ENCODE results near the gene PTPN11. TPM values are rescaled to one million over a fixed set of nuclear protein-coding genes. Genes with fewer than 3 reads are reported as not detected.
"Not testable (repeated sequence)": the region's sequence is repeated elsewhere in the genome, so short reads cannot be mapped to it uniquely, and the experiment has no call there.

Gene PTPN11
- 10 to 100 TPM; 65.1 to 69.1 TPM for total RNA-seq
- long read RNA-seq, full-length matches to known transcripts: 13 of 54 reads
- long read RNA-seq, partial matches to known transcripts: 35 of 54 reads
- long read RNA-seq, other reads (novel, unspliced or antisense): 6 of 54 reads

DNA sequence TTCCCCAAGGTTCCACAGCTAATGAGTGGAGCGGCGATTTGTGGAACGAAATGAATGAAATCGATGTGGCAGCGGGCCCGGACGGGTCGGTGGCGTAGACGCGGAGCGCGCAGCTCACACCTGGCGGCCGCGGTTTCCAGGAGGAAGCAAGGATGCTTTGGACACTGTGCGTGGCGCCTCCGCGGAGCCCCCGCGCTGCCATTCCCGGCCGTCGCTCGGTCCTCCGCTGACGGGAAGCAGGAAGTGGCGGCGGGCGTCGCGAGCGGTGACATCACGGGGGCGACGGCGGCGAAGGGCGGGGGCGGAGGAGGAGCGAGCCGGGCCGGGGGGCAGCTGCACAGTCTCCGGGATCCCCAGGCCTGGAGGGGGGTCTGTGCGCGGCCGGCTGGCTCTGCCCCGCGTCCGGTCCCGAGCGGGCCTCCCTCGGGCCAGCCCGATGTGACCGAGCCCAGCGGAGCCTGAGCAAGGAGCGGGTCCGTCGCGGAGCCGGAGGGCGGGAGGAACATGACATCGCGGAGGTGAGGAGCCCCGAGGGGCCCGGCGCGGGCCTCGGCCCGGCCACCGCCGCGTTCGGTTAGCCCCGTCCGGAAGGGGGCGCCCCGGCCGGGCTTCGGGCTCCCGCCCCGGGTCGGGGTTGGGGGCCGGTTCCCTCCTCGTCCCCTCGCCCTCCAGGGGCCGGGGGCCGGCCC is at the start of gene PTPN11:
Gene PTPN11, plus strand, starts transcription at position 340 of the 689 bp plus-strand sequence. Its CDS starts 165 bp downstream, at position 505.
- ATAC-seq (peak; percentile 93), DNase-seq (peak; percentile 84 to 92)
- intact Hi-C loops (cut with DNase I, micrococcal nuclease): no loop called here

DNA sequence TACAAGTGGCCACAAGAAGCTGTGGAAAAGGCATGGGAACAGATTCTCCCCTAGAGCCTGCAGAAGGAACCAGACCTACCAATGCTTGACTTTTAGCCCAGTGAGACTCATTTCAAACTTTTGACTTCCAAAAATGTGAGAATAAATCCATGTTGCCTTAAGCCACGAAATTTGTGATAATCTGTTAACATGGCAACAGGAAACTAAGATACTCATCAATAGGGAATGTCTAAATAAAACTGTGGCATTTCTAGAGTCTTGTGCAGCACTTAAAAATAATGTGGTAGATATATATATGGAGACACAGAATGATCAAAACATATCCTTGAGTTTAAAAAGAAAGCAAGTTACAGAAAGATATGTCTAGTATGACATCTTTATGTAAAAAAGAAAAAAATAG is 48.5 kb upstream of the PTPN11 start:
- DNase-seq (no peak), ATAC-seq (no peak)
- intact Hi-C loops (cut with DNase I, micrococcal nuclease): no loop called here

DNA sequence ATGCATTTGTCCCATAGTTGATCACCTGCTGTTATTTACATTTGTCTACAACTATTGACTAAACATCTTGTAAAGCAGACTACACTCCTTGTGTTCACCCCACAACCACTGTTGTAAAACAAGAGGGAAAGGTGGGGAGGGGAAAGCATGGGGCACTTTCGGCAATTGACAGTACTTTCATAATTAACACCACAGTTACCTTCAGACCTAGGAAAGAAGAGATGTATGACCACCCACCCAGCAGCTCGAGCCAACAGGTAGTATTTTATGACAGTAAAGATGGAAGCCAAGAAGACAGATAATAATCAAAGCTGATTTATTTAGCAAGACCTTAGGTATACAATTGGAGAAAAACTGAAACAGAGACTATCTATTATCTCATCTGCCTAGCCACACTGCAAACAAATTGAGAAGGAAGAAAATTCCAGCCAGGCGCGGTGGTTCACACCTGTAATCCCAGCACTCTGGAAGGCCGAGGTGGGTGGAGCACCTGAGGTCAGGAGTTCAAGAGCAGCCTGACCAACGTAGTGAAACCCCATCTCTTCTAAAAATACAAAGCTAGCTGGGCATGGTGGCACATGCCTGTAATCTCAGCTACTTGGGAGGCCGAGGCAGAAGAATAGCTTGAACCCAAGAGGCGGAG is 47.8 kb upstream of the PTPN11 start:
- DNase-seq (no peak), ATAC-seq (peak; percentile 35)
- intact Hi-C loops (cut with DNase I, micrococcal nuclease): no loop called here

DNA sequence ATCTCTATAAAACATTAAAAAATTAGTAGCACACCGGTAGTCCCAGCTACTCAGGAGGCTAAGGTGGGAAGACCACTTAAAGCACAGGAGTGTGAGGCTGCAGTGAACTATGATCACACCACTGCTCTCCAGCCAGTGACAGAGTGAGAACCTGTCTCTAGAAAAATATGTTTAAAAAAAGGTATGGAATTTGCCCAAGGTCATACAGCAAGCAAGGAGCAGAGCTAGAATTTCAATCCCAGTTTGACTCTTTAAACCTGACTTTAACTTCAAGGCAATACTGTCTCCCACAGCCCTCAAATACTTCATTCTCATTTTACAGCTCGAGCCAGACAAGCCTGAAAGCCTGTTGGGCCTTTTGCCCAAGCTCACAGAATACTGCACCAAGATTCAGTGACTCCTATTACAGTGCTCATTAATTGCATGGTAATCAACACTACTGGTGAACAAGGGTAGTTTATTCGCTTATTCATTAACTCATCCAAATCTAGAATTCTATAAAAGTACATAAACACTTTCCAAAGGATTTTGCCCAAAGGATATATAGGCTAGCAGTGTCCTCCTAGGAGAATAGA is 44.5 kb upstream of the PTPN11 start:
- intact Hi-C loops (cut with DNase I, micrococcal nuclease): no loop called here

DNA sequence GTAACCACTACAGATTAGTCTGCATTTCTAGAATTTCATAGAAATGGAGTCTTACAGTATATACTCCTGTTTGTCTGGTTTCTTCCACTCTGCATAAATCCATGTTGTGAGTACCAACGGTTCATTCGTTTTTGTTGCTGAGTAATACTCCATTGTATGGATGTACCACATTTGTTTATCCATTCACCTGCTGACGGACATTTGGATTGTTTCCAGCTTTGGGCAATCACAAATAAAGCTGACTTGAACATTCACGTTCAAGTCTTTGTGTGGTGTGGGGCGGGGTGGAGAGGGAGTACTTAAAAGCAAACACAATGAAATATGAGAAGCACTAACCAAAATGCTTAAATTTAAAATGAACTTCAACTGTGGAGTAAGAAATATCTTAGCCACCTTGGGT is 43.6 kb upstream of the PTPN11 start:
- ATAC-seq: no peak
- intact Hi-C loops (cut with DNase I, micrococcal nuclease): no loop called here
- DNase-seq: no peak

More for the DNA sequence above, 44.5 kb upstream of the PTPN11 start:
- DNase-seq (no peak), ATAC-seq (no peak)

DNA sequence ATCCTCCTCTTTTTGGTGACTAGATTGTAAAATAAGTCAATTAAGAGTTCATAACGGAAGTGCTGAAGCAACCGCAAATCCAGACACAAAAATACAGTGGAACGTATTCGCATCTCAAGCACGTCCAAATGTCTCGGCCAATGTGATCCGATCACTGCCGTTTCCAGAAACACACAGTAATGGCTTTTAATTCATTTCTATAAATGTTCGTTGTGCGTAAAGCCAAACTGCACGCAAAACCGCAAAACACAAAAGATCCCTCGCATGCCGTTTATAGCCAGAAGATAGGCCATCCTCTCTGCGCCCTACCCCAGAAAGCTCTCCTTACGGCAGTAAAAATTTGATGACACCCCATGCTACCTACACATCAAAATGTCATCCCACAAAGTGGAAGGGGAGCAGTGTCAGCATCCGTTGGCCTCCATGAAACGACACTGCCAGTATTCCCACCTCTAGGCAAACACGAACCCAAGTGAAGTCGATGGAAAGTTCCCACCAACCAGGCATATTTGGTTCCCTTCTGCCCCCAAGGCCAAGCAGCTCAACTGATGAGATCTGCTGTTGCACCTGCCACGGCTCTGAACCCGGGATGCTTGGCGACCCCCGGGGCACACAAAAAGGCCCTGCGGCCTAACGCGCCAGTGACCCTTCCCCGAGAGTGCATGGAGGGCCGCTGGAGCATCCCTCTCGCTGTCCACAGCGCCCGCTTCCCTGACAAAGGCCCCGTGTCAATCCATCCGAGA is 37.9 kb upstream of the PTPN11 start:
- DNase-seq (peak in 1 of 2 donors; percentile 20), ATAC-seq (peak; percentile 8)
- intact Hi-C loops (cut with DNase I, micrococcal nuclease): no loop called here

DNA sequence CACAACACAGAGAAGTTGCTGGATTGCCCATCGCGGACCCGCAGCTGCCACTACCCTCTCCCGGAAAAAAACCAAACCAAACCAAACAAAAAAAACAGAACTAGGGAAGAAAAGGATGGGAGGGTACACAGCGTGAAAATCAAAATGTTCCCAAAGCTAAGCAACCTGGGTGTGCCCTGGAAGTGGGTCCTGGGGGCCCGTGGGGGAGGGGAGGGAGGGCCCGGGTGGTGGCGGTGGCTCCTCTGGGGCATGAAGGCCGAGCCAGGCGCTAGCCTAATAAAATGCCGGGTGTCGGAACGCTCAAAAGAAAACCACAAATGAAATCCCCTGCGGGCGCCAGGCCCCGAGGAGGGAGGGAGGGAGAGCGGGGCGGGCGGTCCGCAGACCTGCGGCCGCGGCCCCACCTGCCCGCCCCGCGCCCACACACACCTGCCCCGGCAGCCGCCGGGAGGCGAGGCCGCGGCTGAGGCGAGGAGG is 37.3 kb upstream of the PTPN11 start:
- peak; percentile 53 for ATAC-seq
- intact Hi-C loops (cut with DNase I, micrococcal nuclease): no loop called here
- peak; percentile 35 to 52 for DNase-seq

DNA sequence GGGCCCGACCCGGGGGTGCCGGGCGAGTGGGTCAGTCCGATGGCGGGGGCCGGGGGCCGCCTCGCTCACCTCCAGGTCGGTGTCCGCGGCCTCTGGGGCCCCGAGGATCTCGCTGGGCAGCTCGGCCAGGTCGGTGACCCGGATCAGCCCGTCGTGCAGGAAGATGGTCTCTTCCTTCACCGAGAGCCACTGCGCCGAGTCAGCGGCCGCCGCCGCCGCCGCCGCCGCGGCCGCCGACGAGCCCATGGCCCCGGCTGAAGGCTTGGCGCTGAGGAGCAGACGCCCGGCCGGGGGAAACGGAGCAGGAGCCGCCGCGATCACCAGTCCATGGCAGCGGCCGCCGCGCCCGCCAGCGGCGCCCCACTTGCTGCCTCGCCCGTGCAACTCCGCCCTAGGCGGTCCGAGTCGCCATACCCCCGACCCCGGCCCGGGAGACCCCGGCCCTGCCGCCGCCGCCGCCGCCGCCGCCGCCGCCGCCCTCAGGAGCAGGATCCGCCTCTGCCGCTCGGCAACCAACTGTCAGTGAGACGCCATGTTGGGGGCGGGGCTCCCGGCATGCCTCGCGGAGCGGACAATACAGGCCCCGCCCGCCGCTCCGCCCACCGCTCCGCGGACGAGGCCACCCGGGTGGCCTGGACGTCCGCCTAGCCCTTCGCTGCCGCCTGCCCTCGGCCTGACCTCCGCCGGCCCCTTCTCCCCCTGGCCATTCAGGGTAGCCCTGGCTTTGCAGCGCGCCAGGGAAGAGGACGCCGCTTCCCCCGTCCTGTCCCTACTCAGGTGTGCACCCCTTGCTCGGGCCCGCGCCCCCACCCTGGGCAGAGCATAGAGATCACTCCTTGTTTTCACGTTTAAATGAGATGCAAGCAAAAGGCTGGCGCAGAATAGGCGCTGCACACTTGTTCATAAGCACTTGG is 36.6 kb upstream of the PTPN11 start, which contains the start of gene HECTD4:
Gene HECTD4, minus strand, starts transcription at position 549 of the 914 bp plus-strand sequence. Its CDS starts 303 bp downstream, at position 246.
- DNase-seq (peak; percentile 94 to 100), ATAC-seq (peak; percentile 93)
- intact Hi-C loops (cut with DNase I, micrococcal nuclease): no loop called here

DNA sequence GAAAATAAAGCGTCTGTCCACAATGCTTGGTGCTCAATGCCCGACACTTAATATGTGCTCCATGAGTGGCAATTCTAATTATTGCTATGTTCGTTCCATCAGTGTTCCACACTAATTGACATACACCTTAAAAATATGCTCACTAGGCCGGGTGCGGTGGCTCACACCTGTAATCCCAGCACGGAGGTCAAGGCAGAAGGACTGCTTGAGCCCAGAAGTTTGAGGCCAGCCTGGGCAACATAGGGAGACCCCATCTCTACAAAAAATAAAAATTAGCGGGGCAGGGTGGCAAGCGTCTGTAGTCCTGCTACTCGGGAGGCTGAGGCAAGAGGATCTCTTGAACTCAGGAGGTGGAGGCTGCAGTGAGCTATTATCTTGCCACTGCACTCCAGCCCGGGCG is 35.9 kb upstream of the PTPN11 start:
- DNase-seq (no peak), ATAC-seq (no peak)
- intact Hi-C loops (cut with DNase I, micrococcal nuclease): no loop called here

DNA sequence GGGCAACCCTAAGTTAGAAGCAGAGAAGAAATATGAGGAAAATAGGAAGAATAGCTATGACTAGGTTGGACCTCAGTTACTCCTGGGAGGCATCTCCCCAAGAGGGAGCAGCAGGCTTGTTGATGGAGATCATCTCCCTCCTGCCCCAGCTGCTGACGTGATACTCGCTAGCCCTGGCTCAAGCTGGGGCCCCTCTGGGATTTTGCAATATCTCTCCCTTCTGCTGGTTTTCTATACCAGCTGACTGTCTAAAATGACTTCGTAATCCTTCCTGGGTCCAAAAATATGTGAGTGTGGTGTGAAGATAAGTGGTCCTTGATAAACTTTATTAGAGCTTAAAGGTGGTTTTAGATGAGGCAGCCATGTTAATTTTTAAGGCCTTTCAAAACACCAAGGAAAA is 32.0 kb upstream of the PTPN11 start:
- DNase-seq: no peak
- intact Hi-C loops (cut with DNase I, micrococcal nuclease): no loop called here

DNA sequence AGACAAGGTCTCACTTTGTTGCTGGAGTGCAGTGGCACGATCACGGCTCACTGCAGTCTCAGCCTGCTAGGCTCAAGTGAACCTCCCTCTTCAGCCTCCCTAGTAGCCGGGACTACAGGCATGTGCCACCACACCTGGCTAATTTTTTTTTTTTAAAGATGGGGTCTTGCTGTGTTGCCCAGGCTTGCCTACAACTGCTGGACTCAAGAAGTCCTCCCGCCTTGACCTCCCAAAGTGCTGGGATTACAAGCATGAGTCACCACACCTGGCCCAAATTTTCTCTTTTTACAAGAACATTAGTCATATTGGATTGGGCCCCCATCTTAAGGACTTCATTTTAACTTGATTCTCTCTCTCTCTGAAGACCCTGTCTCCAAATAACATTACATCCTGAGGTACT is 29.5 kb upstream of the PTPN11 start:
- no peak for DNase-seq
- intact Hi-C loops (cut with DNase I, micrococcal nuclease): no loop called here

More for the DNA sequence above, 32.0 kb upstream of the PTPN11 start:
- ATAC-seq: no peak

DNA sequence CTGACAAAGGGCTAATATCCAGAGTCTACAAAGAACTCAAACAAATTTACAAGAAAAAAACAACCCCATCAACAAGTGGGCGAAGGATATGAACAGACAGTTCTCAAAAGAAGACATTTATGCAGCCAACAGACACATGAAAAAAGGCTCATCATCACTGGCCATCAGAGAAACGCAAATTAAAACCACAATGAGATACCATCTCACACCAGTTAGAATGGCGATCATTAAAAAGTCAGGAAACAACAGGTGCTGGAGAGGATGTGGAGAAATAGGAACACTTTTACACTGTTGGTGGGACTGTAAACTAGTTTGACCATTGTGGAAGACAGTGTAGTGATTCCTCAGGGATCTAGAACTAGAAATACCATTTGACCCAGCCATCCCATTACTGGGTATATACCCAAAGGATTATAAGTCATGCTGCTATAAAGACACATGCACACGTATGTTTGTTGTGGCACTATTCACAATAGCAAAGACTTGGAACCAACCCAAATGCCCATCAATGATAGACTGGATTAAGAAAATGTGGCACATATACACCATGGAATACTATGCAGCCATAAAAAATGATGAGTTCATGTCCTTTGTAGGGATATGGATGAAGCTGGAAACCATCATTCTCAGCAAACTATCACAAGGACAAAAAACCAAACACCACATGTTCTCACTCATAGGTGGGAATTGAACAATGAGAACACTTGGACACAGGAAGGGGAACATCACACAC is 28.7 kb upstream of the PTPN11 start:
- intact Hi-C loops (cut with DNase I, micrococcal nuclease); DNase-seq; ATAC-seq: not testable (repeated sequence)

More for the DNA sequence above, 29.5 kb upstream of the PTPN11 start:
- no peak for ATAC-seq

DNA sequence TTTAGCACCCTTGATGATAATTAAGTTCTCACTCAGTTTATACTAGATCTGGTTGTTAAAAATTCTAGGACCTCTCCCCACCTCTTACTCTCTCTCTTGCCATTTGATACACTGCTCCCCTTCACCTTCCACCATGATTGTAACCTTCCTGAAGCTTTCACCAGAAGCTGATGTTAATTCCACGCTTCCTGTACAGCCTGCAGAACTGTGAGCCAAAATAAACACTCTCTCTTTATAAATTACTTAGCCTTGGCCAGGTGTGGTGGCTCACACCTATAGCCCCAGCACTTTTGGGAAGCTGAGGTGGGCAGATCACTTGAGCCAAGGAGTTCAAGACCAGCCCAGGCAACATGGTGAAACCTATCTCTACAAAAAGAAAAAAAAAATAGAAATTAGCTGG is 25.4 kb upstream of the PTPN11 start:
- peak; percentile 73 for ATAC-seq
- no peak for DNase-seq
- intact Hi-C loops (cut with DNase I, micrococcal nuclease): no loop called here

DNA sequence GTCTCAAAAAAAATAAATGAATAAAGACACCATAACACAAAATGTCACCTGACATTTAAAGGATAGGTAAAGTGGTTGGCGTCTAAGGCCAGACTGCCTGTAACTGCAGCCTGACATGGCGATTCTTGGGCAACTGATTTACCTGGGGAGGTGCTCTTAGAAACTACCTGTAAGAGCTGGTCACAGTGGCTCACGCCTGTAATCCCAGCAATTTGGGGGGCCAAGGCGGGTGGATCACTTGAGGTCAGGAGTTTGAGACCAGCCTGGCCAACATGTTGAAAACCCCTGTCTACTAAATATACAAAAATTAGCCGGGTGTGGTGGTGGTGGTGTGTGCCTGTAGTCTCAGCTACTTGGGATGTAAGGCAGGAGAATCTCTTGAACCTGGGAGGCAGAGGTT is 17.7 kb upstream of the PTPN11 start:
- ATAC-seq (no peak), DNase-seq (no peak)
- intact Hi-C loops (cut with DNase I, micrococcal nuclease): no loop called here

DNA sequence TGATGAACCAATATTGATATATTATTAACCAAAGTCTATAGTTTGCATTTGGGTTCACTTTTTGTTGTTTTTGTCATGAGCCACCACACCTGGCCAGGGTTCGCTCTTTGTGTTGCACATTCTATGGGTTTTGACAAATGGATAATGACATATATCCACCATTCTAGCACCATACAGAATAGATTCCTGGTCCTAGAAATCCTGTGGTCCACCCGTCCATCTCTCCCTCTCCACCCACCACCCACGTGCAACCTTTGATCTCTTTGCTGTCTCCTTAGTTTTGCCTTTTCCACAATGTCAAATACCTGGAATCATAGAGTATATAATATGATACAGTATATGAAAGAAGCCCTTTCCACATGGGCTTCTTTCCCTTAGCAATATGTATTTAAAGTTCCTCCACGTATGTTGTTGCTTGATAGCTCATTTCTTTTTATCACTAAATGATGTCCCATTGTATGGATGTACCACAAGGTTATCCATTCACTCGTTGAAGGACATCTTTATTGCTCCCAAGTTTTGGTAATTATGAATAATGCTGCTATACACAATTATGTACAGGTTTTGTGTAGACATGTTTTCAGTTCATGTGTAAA is 16.7 kb upstream of the PTPN11 start:
- no peak for ATAC-seq
- intact Hi-C loops (cut with DNase I, micrococcal nuclease): no loop called here
- DNase-seq: no peak

DNA sequence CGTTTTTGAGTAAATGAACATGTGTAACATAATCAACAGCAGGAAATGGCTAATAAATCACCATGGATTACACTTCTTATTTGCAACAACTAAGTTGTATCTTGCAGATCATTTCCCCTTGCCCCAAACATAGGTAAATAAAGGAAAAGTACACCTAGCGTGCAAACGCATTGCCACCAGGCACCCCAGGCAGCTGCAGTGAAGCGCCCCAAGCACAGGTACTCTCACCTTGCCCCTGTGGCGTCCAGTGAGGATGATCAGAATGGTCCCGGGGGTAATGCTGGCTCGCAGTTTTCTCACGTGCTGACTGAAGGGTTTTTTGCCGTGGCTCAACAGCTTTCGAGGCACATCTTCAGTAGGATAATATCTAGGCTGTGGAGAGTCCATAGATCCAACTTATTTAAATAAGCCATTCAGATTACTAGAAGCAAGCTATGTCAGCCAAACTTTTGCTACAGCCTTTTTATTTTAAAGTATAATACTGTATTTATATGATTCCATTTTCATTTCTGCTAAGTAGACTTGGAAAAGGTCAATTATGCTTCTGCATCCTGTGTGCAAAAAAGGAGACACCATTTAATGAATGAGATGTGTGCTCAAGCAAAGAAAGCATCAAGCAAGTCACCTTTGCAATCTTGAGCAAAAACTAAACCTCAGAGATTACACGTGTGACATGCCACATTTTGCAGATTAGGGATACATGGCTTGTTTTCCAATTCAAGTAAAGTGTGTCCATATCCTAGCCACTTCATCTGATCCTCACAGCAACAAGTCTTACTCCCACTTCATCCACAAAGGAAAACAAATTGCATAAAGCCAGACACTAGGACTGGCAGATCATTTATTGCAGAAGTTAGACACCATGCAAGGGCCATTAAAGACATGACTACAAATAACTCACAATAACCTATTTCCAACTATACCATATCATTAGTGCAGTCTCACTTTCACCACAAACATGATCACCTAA is 11.9 kb upstream of the PTPN11 start:
- no peak for ATAC-seq
- DNase-seq: no peak
- intact Hi-C loops (cut with DNase I, micrococcal nuclease): no loop called here

Data from left colon (tissue), 2 donors.